ENCODE measurements around the gene GAB1.

The GAB1 gene

GRCh38 chr4:143506031-143506430 is 169.4 kb downstream of the GAB1 start:
- H3K27ac ChIP-seq (ENCODE audit: low read depth, low read length), result no peak overlapping the region
- no peaks in the 10 kb centered on the region for H3K27me3 ChIP-seq (ENCODE audit: control insufficient read depth in 1 of 2, insufficient read depth in 2 of 2, low read length in 2 of 2)
- no peaks in the 10 kb centered on the region for H3K36me3 ChIP-seq (ENCODE audit: control insufficient read depth in 1 of 2, insufficient read depth in 2 of 2, low read length in 2 of 2)
- H3K9ac ChIP-seq (ENCODE audit: low read depth in 1 of 2, low read length in 2 of 2), result no peak overlapping the region
- no peak overlapping the region for H3K4me3 ChIP-seq (ENCODE audit: low read depth in 1 of 2, low read length in 2 of 2)
- H3K4me1 ChIP-seq (ENCODE audit: control insufficient read depth in 1 of 2, insufficient read depth in 2 of 2, low read length in 2 of 2), result no peaks in the 10 kb centered on the region
- H3K9me3 ChIP-seq (ENCODE audit: control insufficient read depth in 1 of 2, low read length in 2 of 2), result no peaks in the 10 kb centered on the region

- no peak overlapping the region for H3K4me3 ChIP-seq (ENCODE audit: low read depth in 1 of 2, low read length in 2 of 2)
- no peaks in the 10 kb centered on the region for H3K36me3 ChIP-seq (ENCODE audit: control insufficient read depth in 1 of 2, insufficient read depth in 2 of 2, low read length in 2 of 2)
- H3K9me3 ChIP-seq (ENCODE audit: control insufficient read depth in 1 of 2, low read length in 2 of 2), result no peaks in the 10 kb centered on the region
- H3K9ac ChIP-seq (ENCODE audit: low read depth in 1 of 2, low read length in 2 of 2), result no peak overlapping the region
- no peak overlapping the region for H3K27ac ChIP-seq (ENCODE audit: low read depth, low read length)
- H3K4me1 ChIP-seq (ENCODE audit: control insufficient read depth in 1 of 2, insufficient read depth in 2 of 2, low read length in 2 of 2), result peaks cover 15 to 20% of the 10 kb centered on the region in 2 donors
- H3K27me3 ChIP-seq (ENCODE audit: control insufficient read depth in 1 of 2, insufficient read depth in 2 of 2, low read length in 2 of 2), result no peaks in the 10 kb centered on the region
Observed at GRCh38 chr4:143511906-143512305, 175.2 kb downstream of the GAB1 start.

- Histone ChIP-seq H3K36me3 (ENCODE audit: control insufficient read depth in 1 of 2, insufficient read depth in 2 of 2, low read length in 2 of 2) (peaks cover 0 to 6% of the 10 kb centered on the region in 2 donors), H3K9me3 (ENCODE audit: control insufficient read depth in 1 of 2, low read length in 2 of 2) (no peaks in the 10 kb centered on the region), H3K4me1 (ENCODE audit: control insufficient read depth in 1 of 2, insufficient read depth in 2 of 2, low read length in 2 of 2) (peaks cover 15 to 20% of the 10 kb centered on the region in 2 donors), H3K27ac (ENCODE audit: low read depth, low read length) (peak overlapping the region; percentile 99), H3K9ac (ENCODE audit: low read depth in 1 of 2, low read length in 2 of 2) (peak overlapping the region; percentile 94 to 97), H3K4me3 (ENCODE audit: low read depth in 1 of 2, low read length in 2 of 2) (peak overlapping the region; percentile 85 to 97), H3K27me3 (ENCODE audit: control insufficient read depth in 1 of 2, insufficient read depth in 2 of 2, low read length in 2 of 2) (no peaks in the 10 kb centered on the region)
Observed at GRCh38 chr4:143512978-143513313, 176.3 kb downstream of the GAB1 start.

- Histone ChIP-seq H3K4me3 (ENCODE audit: low read depth in 1 of 2, low read length in 2 of 2) (peak within 1 kb of the TSS; percentile 85 to 97), H3K9me3 (ENCODE audit: control insufficient read depth in 1 of 2, low read length in 2 of 2) (no peaks in the 10 kb centered on the region)
Observed at GRCh38 chr4:143513314-143514168, 176.9 kb downstream of the GAB1 start, which contains the start of gene SMARCA5. SMARCA5 (plus strand) TSS chr4:143513702; CDS start chr4:143513925, 223 bp downstream.

GRCh38 chr4:143514169-143514495 is 177.5 kb downstream of the GAB1 start:
- H3K27ac ChIP-seq (ENCODE audit: low read depth, low read length), result peak overlapping the region; percentile 99
- H3K4me1 ChIP-seq (ENCODE audit: control insufficient read depth in 1 of 2, insufficient read depth in 2 of 2, low read length in 2 of 2), result peaks cover 15 to 20% of the 10 kb centered on the region in 2 donors
- H3K27me3 ChIP-seq (ENCODE audit: control insufficient read depth in 1 of 2, insufficient read depth in 2 of 2, low read length in 2 of 2), result no peaks in the 10 kb centered on the region
- H3K4me3 ChIP-seq (ENCODE audit: low read depth in 1 of 2, low read length in 2 of 2), result peak overlapping the region; percentile 85 to 97
- peak overlapping the region; percentile 94 to 97 for H3K9ac ChIP-seq (ENCODE audit: low read depth in 1 of 2, low read length in 2 of 2)
- no peaks in the 10 kb centered on the region for H3K9me3 ChIP-seq (ENCODE audit: control insufficient read depth in 1 of 2, low read length in 2 of 2)
- H3K36me3 ChIP-seq (ENCODE audit: control insufficient read depth in 1 of 2, insufficient read depth in 2 of 2, low read length in 2 of 2), result peaks cover 2 to 15% of the 10 kb centered on the region in 2 donors

More at GRCh38 chr4:143513314-143514168, 176.9 kb downstream of the GAB1 start, which contains the start of gene SMARCA5:
- Histone ChIP-seq H3K4me1 (ENCODE audit: control insufficient read depth in 1 of 2, insufficient read depth in 2 of 2, low read length in 2 of 2) (peaks cover 15 to 20% of the 10 kb centered on the region in 2 donors), H3K27me3 (ENCODE audit: control insufficient read depth in 1 of 2, insufficient read depth in 2 of 2, low read length in 2 of 2) (no peaks in the 10 kb centered on the region), H3K36me3 (ENCODE audit: control insufficient read depth in 1 of 2, insufficient read depth in 2 of 2, low read length in 2 of 2) (peaks cover 0 to 9% of the 10 kb centered on the region in 2 donors), H3K27ac (ENCODE audit: low read depth, low read length) (peak within 1 kb of the TSS; percentile 99), H3K9ac (ENCODE audit: low read depth in 1 of 2, low read length in 2 of 2) (peak within 1 kb of the TSS; percentile 94 to 97)

- no peaks in the 10 kb centered on the region for H3K9me3 ChIP-seq (ENCODE audit: control insufficient read depth in 1 of 2, low read length in 2 of 2)
Observed at GRCh38 chr4:143514497-143514896, 177.8 kb downstream of the GAB1 start.

GRCh38 chr4:143514901-143515300 is 178.2 kb downstream of the GAB1 start:
- Histone ChIP-seq H3K27me3 (ENCODE audit: control insufficient read depth in 1 of 2, insufficient read depth in 2 of 2, low read length in 2 of 2) (no peaks in the 10 kb centered on the region), H3K27ac (ENCODE audit: low read depth, low read length) (no peak overlapping the region), H3K4me1 (ENCODE audit: control insufficient read depth in 1 of 2, insufficient read depth in 2 of 2, low read length in 2 of 2) (peaks cover 15 to 20% of the 10 kb centered on the region in 2 donors), H3K36me3 (ENCODE audit: control insufficient read depth in 1 of 2, insufficient read depth in 2 of 2, low read length in 2 of 2) (peaks cover 6 to 22% of the 10 kb centered on the region in 2 donors), H3K9me3 (ENCODE audit: control insufficient read depth in 1 of 2, low read length in 2 of 2) (no peaks in the 10 kb centered on the region), H3K4me3 (ENCODE audit: low read depth in 1 of 2, low read length in 2 of 2) (peak overlapping the region; percentile 85 to 97), H3K9ac (ENCODE audit: low read depth in 1 of 2, low read length in 2 of 2) (peak overlapping the region; percentile 94 to 97)

More at GRCh38 chr4:143514497-143514896, 177.8 kb downstream of the GAB1 start:
- Histone ChIP-seq H3K36me3 (ENCODE audit: control insufficient read depth in 1 of 2, insufficient read depth in 2 of 2, low read length in 2 of 2) (peaks cover 5 to 18% of the 10 kb centered on the region in 2 donors), H3K4me3 (ENCODE audit: low read depth in 1 of 2, low read length in 2 of 2) (peak overlapping the region; percentile 85 to 97), H3K27ac (ENCODE audit: low read depth, low read length) (peak overlapping the region; percentile 99), H3K27me3 (ENCODE audit: control insufficient read depth in 1 of 2, insufficient read depth in 2 of 2, low read length in 2 of 2) (no peaks in the 10 kb centered on the region), H3K4me1 (ENCODE audit: control insufficient read depth in 1 of 2, insufficient read depth in 2 of 2, low read length in 2 of 2) (peaks cover 15 to 20% of the 10 kb centered on the region in 2 donors), H3K9ac (ENCODE audit: low read depth in 1 of 2, low read length in 2 of 2) (peak overlapping the region; percentile 94 to 97)

GRCh38 chr4:143515905-143516304 is 179.2 kb downstream of the GAB1 start:
- Histone ChIP-seq H3K4me1 (ENCODE audit: control insufficient read depth in 1 of 2, insufficient read depth in 2 of 2, low read length in 2 of 2) (peaks cover 15 to 20% of the 10 kb centered on the region in 2 donors), H3K27me3 (ENCODE audit: control insufficient read depth in 1 of 2, insufficient read depth in 2 of 2, low read length in 2 of 2) (no peaks in the 10 kb centered on the region), H3K4me3 (ENCODE audit: low read depth in 1 of 2, low read length in 2 of 2) (peak overlapping the region; percentile 85 to 97), H3K36me3 (ENCODE audit: control insufficient read depth in 1 of 2, insufficient read depth in 2 of 2, low read length in 2 of 2) (peaks cover 6 to 22% of the 10 kb centered on the region in 2 donors), H3K9ac (ENCODE audit: low read depth in 1 of 2, low read length in 2 of 2) (no peak overlapping the region), H3K9me3 (ENCODE audit: control insufficient read depth in 1 of 2, low read length in 2 of 2) (no peaks in the 10 kb centered on the region), H3K27ac (ENCODE audit: low read depth, low read length) (no peak overlapping the region)

- no peak overlapping the region for H3K9ac ChIP-seq (ENCODE audit: low read depth in 1 of 2, low read length in 2 of 2)
- no peak overlapping the region for H3K4me3 ChIP-seq (ENCODE audit: low read depth in 1 of 2, low read length in 2 of 2)
- no peaks in the 10 kb centered on the region for H3K9me3 ChIP-seq (ENCODE audit: control insufficient read depth in 1 of 2, low read length in 2 of 2)
- peaks cover 15 to 18% of the 10 kb centered on the region in 2 donors for H3K4me1 ChIP-seq (ENCODE audit: control insufficient read depth in 1 of 2, insufficient read depth in 2 of 2, low read length in 2 of 2)
- H3K36me3 ChIP-seq (ENCODE audit: control insufficient read depth in 1 of 2, insufficient read depth in 2 of 2, low read length in 2 of 2), result peaks cover 9 to 39% of the 10 kb centered on the region in 2 donors
- H3K27ac ChIP-seq (ENCODE audit: low read depth, low read length), result no peak overlapping the region
- H3K27me3 ChIP-seq (ENCODE audit: control insufficient read depth in 1 of 2, insufficient read depth in 2 of 2, low read length in 2 of 2), result no peaks in the 10 kb centered on the region
Observed at GRCh38 chr4:143517764-143518163, 181.1 kb downstream of the GAB1 start.
